ENCODE results near the gene TRIO.

DNA sequence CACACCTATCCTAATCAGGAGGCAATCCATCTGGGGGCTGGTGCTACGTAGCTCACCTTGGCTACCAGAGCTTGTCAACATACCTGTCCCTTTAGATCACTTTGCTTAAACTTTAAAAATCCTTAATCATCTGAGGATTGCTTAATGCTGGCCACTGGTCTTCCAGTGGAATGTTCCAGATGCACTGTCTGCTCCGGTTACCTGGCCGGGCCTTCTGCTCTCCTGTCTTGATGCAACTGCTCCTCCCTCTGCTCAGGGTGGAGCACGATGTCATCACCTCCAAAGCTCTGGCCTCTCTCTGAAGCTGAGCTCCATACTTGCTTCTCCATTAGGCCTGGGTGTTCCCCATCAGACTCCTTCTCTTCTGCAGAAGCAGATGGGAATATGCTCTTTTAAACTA, 331.9 kb downstream of the TRIO start:
- TF ChIP-seq, protein P1, sequence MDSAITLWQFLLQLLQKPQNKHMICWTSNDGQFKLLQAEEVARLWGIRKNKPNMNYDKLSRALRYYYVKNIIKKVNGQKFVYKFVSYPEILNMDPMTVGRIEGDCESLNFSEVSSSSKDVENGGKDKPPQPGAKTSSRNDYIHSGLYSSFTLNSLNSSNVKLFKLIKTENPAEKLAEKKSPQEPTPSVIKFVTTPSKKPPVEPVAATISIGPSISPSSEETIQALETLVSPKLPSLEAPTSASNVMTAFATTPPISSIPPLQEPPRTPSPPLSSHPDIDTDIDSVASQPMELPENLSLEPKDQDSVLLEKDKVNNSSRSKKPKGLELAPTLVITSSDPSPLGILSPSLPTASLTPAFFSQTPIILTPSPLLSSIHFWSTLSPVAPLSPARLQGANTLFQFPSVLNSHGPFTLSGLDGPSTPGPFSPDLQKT (IDR thresholded peaks at IDR 0.05; ENCODE audit: borderline replicate concordance, low read depth, low read length): no peak
- TF ChIP-seq ZNF10 (tag by site-specific recombination; IDR thresholded peaks at IDR 0.05): no peak
- TF ChIP-seq ZNF324 (tag by site-specific recombination; IDR thresholded peaks at IDR 0.05): no peak
